Testis (tissue), 3 donors: ENCODE results near the gene XYLT1. TPM values are rescaled to one million over a fixed set of nuclear protein-coding genes. Genes with fewer than 3 reads are reported as not detected.
"Not testable (repeated sequence)": the region's sequence is repeated elsewhere in the genome, so short reads cannot be mapped to it uniquely, and the experiment has no call there.

Source experiments
- DNase-seq: peaks from one replicate; pipeline ENCODE4 v3.0.0-alpha.2; 2019
- H3K27ac ChIP-seq, 2 donors: fragments of 200-600 bp; sonication (generic); one replicate each; pipeline ENCODE4 v1.5.1; 2019
- H3K27me3 ChIP-seq: fragments of 200-600 bp; sonication (generic); one replicate; pipeline ENCODE4 v1.5.1; 2019
- H3K36me3 ChIP-seq: fragments of 200-600 bp; sonication (generic); one replicate; pipeline ENCODE4 v1.5.1; 2017; ENCODE audit warnings: low read depth; ENCODE audit errors: missing control alignments
- H3K4me1 ChIP-seq: fragments of 200-600 bp; sonication (generic); one replicate; pipeline ENCODE4 v1.5.1; 2019
- H3K4me3 ChIP-seq, 2 donors: fragments of 200-600 bp; sonication (generic); one replicate each; pipeline ENCODE4 v1.5.1; 2017 to 2019
- H3K9me3 ChIP-seq: fragments of 200-600 bp; sonication (generic); one replicate; pipeline ENCODE4 v1.5.1; 2017
- POLR2A ChIP-seq: fragments of 450-650 bp; IDR thresholded peaks from one replicate; pipeline ENCODE4 v1.6.1; 2017; ENCODE audit warnings: antibody characterized with exemption, mild to moderate bottlenecking, moderate library complexity
- WGBS, 2 donors: methylation state at CpG; one replicate each; pipeline ENCODE4 v1.1.5; 2018; 5-methylcytosine and 5-hydroxymethylcytosine counted together
- intact Hi-C: fragments of 100-400 bp; cut with DNase I; formaldehyde crosslinking; loops from one replicate; pipeline ENCODE4 v1.15.1; 2023; ENCODE audit warnings: low total_unique reads
- polyA plus RNA-seq: library from polyadenylated mRNA; stranded (reverse); fragments of 350-450 nt; fragmentation: Illumina TruSeq; extraction: RNeasy Lipid Tissue Mini Kit (QIAGEN cat#74804); gene quantifications from one replicate; pipeline ENCODE4 v1.2.3, GENCODE V29; 2014; ENCODE audit warnings: low read depth, low replicate concordance; ENCODE audit not compliant: insufficient read depth
- total RNA-seq, 2 donors: library from RNA; depleted of rRNA; stranded (reverse); fragments of >200 nt; gene quantifications; one replicate each; pipeline ENCODE4 v1.2.3, GENCODE V29; 2016
- TF ChIP-seq, protein P1 (sequence below), 3 experiments: fragments of 450-650 bp in 2 of 3; fragments of 200-600 bp in 1 of 3; sonication (generic) in 1 of 3; IDR thresholded peaks; one replicate each; pipeline ENCODE4 v1.5.1; 2016 to 2019; ENCODE audit warnings: antibody characterized with exemption in 3 of 3, mild to moderate bottlenecking in 2 of 3, moderate library complexity in 1 of 3

The XYLT1 gene
- total and polyA plus RNA-seq, 3 donors from 2014 or later = 6.5 to 20.7 (median 13.6) TPM

DNA sequence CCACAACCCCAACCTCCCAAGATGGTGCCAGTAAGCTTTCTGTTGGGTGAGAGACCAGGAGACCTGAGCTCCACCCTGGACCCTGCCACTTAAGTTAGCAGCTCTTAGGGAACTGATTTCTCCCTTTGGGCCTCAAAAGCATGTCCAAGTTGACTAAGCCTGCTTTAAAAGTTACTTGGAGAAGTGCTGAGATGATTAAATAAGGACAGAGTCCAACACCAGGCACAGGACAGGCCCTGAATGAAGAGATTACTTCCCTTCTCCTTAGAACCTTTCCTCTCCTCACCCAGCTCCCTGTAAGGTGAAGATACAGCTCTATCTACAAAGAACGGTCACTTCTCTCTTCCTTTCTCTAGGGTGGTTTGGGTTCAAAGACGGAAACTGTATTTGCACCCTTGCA is 162.6 kb downstream of the XYLT1 start:
- DNase-seq = no peak
- Histone ChIP-seq H3K27me3 (no peaks in the 10 kb centered on the region), H3K9me3 (no peaks in the 10 kb centered on the region), H3K4me3 (no peak overlapping the region), H3K27ac (peak overlapping the region in 1 of 2 donors; percentile 82), H3K36me3 (no peaks in the 10 kb centered on the region), H3K4me1 (peaks cover 17% of the 10 kb centered on the region)
- WGBS, 2 donors = 88 to 90% methylated on average over 2 of the region's 2 CpGs
- intact Hi-C loops = no loop called here
- TF ChIP-seq, protein P1, sequence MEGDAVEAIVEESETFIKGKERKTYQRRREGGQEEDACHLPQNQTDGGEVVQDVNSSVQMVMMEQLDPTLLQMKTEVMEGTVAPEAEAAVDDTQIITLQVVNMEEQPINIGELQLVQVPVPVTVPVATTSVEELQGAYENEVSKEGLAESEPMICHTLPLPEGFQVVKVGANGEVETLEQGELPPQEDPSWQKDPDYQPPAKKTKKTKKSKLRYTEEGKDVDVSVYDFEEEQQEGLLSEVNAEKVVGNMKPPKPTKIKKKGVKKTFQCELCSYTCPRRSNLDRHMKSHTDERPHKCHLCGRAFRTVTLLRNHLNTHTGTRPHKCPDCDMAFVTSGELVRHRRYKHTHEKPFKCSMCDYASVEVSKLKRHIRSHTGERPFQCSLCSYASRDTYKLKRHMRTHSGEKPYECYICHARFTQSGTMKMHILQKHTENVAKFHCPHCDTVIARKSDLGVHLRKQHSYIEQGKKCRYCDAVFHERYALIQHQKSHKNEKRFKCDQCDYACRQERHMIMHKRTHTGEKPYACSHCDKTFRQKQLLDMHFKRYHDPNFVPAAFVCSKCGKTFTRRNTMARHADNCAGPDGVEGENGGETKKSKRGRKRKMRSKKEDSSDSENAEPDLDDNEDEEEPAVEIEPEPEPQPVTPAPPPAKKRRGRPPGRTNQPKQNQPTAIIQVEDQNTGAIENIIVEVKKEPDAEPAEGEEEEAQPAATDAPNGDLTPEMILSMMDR (IDR thresholded peaks at IDR 0.05) = no peak
- TF ChIP-seq POLR2A = no peak

DNA sequence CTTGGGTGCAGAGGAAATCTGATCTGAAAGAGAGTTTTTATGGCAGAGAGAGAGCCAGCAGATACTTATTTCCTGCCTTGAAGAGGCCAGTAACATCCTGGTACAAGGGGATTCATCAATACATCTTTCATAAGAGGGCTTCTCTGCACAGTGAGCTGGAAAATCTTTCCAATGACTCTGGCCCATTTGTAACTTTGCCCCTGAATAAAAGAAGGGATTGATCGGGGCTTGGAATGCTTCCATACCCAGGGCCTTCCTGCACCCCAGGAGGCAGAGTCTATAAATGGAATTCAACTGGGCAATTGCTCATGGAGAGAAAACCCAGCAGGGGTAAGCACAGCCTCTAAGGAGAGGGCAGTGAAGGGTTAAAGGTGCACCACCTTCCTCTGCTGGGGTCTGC is 163.3 kb downstream of the XYLT1 start:
- no peaks in the 10 kb centered on the region for H3K9me3 ChIP-seq
- intact Hi-C loops = no loop called here
- H3K4me1 ChIP-seq = peaks cover 10% of the 10 kb centered on the region
- no peak overlapping the region for H3K4me3 ChIP-seq
- H3K27me3 ChIP-seq = no peaks in the 10 kb centered on the region
- H3K36me3 ChIP-seq = no peaks in the 10 kb centered on the region
- WGBS, 2 donors = 80 to 83% methylated on average over 1 of the region's 1 CpG
- TF ChIP-seq, protein P1 (IDR thresholded peaks at IDR 0.05) = no peak
- TF ChIP-seq POLR2A = no peak
- H3K27ac ChIP-seq = no peak overlapping the region
- DNase-seq = no peak

DNA sequence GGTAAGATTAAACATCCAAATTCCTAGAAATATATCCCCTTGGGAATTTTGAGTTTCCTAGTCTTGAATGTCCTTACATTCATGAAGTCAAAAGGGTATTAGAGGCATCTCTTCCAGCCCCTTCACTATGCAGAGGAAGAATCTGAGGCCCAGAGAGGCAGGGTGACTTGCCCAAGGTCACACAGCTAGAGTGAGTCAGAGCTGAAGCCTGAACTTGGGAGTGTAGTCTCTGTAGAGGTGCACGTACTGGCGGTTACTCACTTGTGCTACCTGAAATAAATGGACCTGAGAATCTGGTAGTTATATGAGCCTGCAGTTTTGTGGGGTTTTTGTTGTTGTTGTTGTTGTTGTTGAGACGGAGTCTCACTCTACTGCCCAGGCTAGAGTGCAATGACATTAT is 164.0 kb downstream of the XYLT1 start:
- H3K9me3 ChIP-seq = no peaks in the 10 kb centered on the region
- TF ChIP-seq, protein P1 (IDR thresholded peaks at IDR 0.05) = no peak
- no peak for TF ChIP-seq POLR2A
- no peak overlapping the region for H3K4me3 ChIP-seq
- WGBS, 2 donors = 89% methylated on average over 3 of the region's 3 CpGs
- H3K36me3 ChIP-seq = no peaks in the 10 kb centered on the region
- intact Hi-C loops = no loop called here
- no peak for DNase-seq
- no peak overlapping the region for H3K27ac ChIP-seq
- peaks cover 15% of the 10 kb centered on the region for H3K4me1 ChIP-seq
- H3K27me3 ChIP-seq = no peaks in the 10 kb centered on the region

DNA sequence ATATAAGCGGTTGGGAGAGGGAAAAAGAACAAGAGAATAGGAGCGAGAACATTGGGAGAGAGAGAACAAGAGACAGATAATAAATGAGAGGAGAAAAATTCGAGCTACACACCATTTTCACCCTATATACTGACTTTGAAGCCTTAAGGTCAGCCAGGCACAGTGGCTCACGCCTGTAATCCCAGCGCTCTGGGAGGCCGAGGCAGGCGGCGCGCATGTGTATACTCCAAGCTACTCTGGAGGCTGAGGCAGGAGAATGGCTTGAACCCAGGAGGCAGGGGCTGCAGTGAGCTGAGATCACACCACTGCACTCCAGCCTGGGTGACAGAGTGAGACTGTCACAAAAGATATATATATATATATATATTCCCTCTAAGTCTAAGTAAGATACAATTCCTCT is 164.5 kb downstream of the XYLT1 start:
- H3K4me1 ChIP-seq = peaks cover 15% of the 10 kb centered on the region
- H3K9me3 ChIP-seq, H3K4me3 ChIP-seq, H3K27me3 ChIP-seq, DNase-seq, intact Hi-C loops, H3K36me3 ChIP-seq, H3K27ac ChIP-seq: not testable (repeated sequence)
- WGBS, 2 donors = 92% methylated on average over 9 of the region's 9 CpGs

DNA sequence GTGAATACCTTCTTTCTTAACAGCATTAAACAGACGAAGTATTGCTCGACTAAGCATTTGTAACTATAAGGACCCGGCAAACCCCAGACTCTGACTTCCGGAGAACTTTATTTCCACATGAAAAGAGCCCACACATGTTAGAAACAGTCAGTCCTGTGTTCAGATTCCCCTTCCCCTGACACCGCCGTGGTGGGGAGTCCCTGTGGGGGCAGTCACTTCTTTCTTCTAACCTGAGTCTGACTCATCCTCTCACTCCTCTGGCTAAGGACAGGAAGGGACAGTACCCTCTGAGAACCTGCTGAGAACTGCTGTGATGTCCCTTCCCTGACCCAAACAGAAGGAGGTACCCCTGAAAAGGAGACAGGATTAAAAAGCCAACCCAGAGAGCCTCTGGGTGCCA is 165.1 kb downstream of the XYLT1 start:
- WGBS, 2 donors = 83 to 91% methylated on average over 6 of the region's 6 CpGs
- Histone ChIP-seq H3K4me1 (peaks cover 15% of the 10 kb centered on the region), H3K4me3 (no peak overlapping the region), H3K27me3 (no peaks in the 10 kb centered on the region), H3K9me3 (no peaks in the 10 kb centered on the region), H3K36me3 (no peaks in the 10 kb centered on the region), H3K27ac (no peak overlapping the region)
- no peak for TF ChIP-seq POLR2A
- TF ChIP-seq, protein P1 (IDR thresholded peaks at IDR 0.05) = no peak
- DNase-seq = no peak
- intact Hi-C loops = no loop called here
